HCT116 (cell line): ENCODE results near the gene DNM2.

Source experiments
- CEBPB ChIP-seq: IDR thresholded peaks from 2 replicates; pipeline ENCODE4 v1.6.1; 2012; ENCODE audit warnings: low read depth
- CTCF ChIP-seq, 3 experiments: fragments of 200-600 bp in 1 of 3; sonication (generic) in 1 of 3; IDR thresholded peaks in 2 of 3; conservative IDR thresholded peaks in 1 of 3; 2 replicates each; pipeline ENCODE4 v1.5.1; 2012 to 2017; ENCODE audit warnings: low read depth in 2 of 3, low read length in 2 of 3, antibody characterized with exemption in 1 of 3, borderline replicate concordance in 1 of 3, control low read depth in 1 of 3, mild to moderate bottlenecking in 1 of 3, mixed read lengths in 1 of 3, mixed run types in 1 of 3, moderate library complexity in 1 of 3; ENCODE audit not compliant: insufficient read depth in 1 of 3
- EGR1 ChIP-seq: IDR thresholded peaks from 2 replicates; pipeline ENCODE4 v1.6.1; 2012; ENCODE audit warnings: low read depth
- ELF1 ChIP-seq: IDR thresholded peaks from 2 replicates; pipeline ENCODE4 v1.6.1; 2012; ENCODE audit warnings: low read depth, borderline replicate concordance
- EZH2 ChIP-seq: fragments of 200-600 bp; sonication (generic); IDR thresholded peaks from 2 replicates; pipeline ENCODE4 v1.6.1; 2017; ENCODE audit warnings: antibody characterized with exemption, mixed run types
- EZH2phosphoT487 ChIP-seq: fragments of 200-600 bp; IDR thresholded peaks from 2 replicates; pipeline ENCODE4 v1.6.1; 2018; ENCODE audit warnings: antibody characterized with exemption, borderline replicate concordance
- JUND ChIP-seq: IDR thresholded peaks from 2 replicates; pipeline ENCODE4 v1.6.1; 2012
- POLR2A ChIP-seq: IDR thresholded peaks from 2 replicates; pipeline ENCODE4 v1.7.0; 2011; ENCODE audit warnings: borderline replicate concordance; ENCODE audit not compliant: insufficient read depth, insufficient read length; ENCODE audit errors: extremely low read depth
- SIN3A ChIP-seq: IDR thresholded peaks from 2 replicates; pipeline ENCODE4 v1.6.1; 2012; ENCODE audit warnings: low read depth
- SP1 ChIP-seq: IDR thresholded peaks from 2 replicates; pipeline ENCODE4 v1.6.1; 2012; ENCODE audit warnings: low read depth
- SRF ChIP-seq: IDR thresholded peaks from 2 replicates; pipeline ENCODE4 v1.6.1; 2012; ENCODE audit warnings: low read depth

DNA sequence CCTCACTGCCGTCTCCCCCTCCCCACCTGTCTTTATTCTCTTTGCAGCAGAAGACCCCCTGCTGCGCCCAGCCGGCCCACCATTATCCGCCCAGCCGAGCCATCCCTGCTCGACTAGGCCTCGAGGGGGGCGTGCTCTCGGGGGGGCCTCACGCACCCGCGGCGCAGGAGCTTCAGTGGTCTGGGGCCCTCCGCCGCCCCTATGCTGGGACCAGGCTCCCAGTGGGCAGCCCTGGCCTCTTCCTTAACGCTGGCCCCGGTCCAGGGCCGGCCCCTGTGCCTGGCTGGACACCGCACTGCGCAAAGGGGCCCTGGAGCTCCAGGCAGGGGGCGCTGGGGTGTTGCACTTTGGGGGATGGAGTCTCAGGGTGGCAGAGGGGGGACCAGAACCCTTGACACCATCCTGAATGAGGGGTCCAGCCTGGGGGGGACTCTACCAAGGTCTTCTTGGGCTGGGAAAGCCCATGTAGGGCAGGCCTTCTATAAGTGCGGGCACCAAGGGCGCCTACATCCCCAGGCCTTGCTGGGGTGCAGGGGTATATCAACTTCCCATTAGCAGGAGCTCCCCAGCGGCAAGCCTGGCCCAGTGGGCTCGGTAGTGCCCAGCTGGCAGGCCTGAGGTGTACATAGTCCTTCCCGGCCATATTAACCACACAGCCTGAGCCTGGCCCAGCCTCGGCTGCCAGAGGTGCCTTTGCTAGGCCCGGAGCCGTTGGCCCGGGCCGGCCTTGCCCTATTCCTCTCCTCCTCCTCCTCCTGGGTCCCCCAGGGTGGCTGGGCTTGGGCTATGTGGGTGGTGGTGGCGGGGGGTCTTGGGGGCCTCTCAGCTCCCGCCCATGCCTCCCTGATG lies 113.3 kb downstream of the DNM2 start:
- no peak for TF ChIP-seq POLR2A
- no peak for TF ChIP-seq CTCF (IDR thresholded peaks at IDR 0.05 in 2 of 3, conservative IDR thresholded peaks at IDR 0.05 in 1 of 3; ENCODE audit: borderline replicate concordance in 1 of 3, insufficient read depth in 1 of 3, low read depth in 2 of 3, low read length in 2 of 3)
- no peak for TF ChIP-seq SRF
- TF ChIP-seq EZH2, result no peak
- TF ChIP-seq JUND, result no peak
- no peak for TF ChIP-seq ELF1
- TF ChIP-seq SP1, result no peak
- TF ChIP-seq CEBPB, result no peak
- TF ChIP-seq SIN3A, result no peak
- TF ChIP-seq EGR1, result no peak
- no peak for TF ChIP-seq EZH2phosphoT487
